Ovary (tissue), 9 donors: ENCODE results near the gene RPL13. TPM values are rescaled to one million over a fixed set of nuclear protein-coding genes. Genes with fewer than 3 reads are reported as not detected.

Source experiments
- DNase-seq, 5 donors: peaks; one replicate each; pipeline ENCODE4 v3.0.0-alpha.2; 2019 to 2020
- H3K27ac ChIP-seq, 2 donors: fragments of 200-600 bp; one replicate each; pipeline versions ENCODE4 v1.5.1 to v1.8.0; 2019 to 2022
- H3K27me3 ChIP-seq: fragments of 200-600 bp; one replicate; pipeline ENCODE4 v1.8.0; 2022
- H3K36me3 ChIP-seq: fragments of 200-600 bp; sonication (generic); one replicate; pipeline ENCODE4 v1.5.1; 2019
- H3K4me1 ChIP-seq: one replicate; pipeline ENCODE4 v1.8.1; 2013; ENCODE audit warnings: mild to moderate bottlenecking, moderate library complexity; ENCODE audit not compliant: insufficient read depth
- H3K4me3 ChIP-seq: fragments of 200-600 bp; sonication (generic); one replicate; pipeline ENCODE4 v1.5.1; 2017
- H3K9me3 ChIP-seq, 2 donors: fragments of 200-600 bp in 1 of 2; sonication (generic) in 1 of 2; one replicate each; pipeline versions ENCODE4 v1.5.1 to v1.8.1; 2013 to 2019; ENCODE audit warnings: mild to moderate bottlenecking in 1 of 2, moderate library complexity in 1 of 2
- EP300 ChIP-seq: sonication (generic); formaldehyde crosslinking; IDR thresholded peaks from one replicate; pipeline ENCODE4 v1.6.1; 2017; ENCODE audit warnings: antibody characterized with exemption
- POLR2A ChIP-seq: fragments of 450-650 bp; IDR thresholded peaks from one replicate; pipeline ENCODE4 v1.6.1; 2017; ENCODE audit warnings: antibody characterized with exemption, mild to moderate bottlenecking, moderate library complexity
- WGBS, 3 donors: extraction: QIAGEN DNeasy Blood & Tissue Kit in 1 of 3; methylation state at CpG; one replicate each; pipeline versions ENCODE4 v1.1.5 to v1.1.7; 2013 to 2017; 5-methylcytosine and 5-hydroxymethylcytosine counted together
- intact Hi-C, 4 donors: fragments of 100-400 bp; cut with DNase I; formaldehyde crosslinking; loops; one replicate each; pipeline versions ENCODE4 v1.11.0 to v1.15.1; 2022 to 2023
- polyA plus RNA-seq, 2 donors: library from polyadenylated mRNA; stranded (reverse); fragments of 200-250 nt in 1 of 2; fragments of 350-450 nt in 1 of 2; fragmentation: Illumina TruSeq in 1 of 2; extraction: RNeasy Lipid Tissue Mini Kit (QIAGEN cat#74804) in 1 of 2; gene quantifications; one replicate each; pipeline ENCODE4 v1.2.3, GENCODE V29; 2013 to 2014
- total RNA-seq, 7 donors: library from RNA; depleted of rRNA in 2 of 7; stranded (reverse); fragments of >200 nt in 2 of 7; fragmentation: NEBNext Ultra II Directional in 3 of 7; extraction: Animal tissue kit (Norgen Biotek cat#: 25700) in 3 of 7; gene quantifications; one replicate each; pipeline versions ENCODE4 v1.1.0 to v1.2.4, GENCODE V29; 2016 to 2023
- TF ChIP-seq, protein P1 (sequence below), 3 donors: fragments of 450-650 bp in 2 of 3; fragments of 200-600 bp in 1 of 3; IDR thresholded peaks; one replicate each; pipeline versions ENCODE4 v1.5.1 to v1.8.0; 2016 to 2022; ENCODE audit warnings: antibody characterized with exemption in 3 of 3, mild to moderate bottlenecking in 1 of 3
- donor health status: DM: no; HTN: no; CAD: no; lungs with moderate emphysema.
- donor health status: DM: no; HTN: no; CAD: no.
- donor health status: Bipolar disorder and iron deficiency.
- donor health status: DM: yes; HTN: yes; CAD: no.
- donor health status: DM: no; HTN: no; CAD: no.
- donor health status: DM: yes; HTN: yes; CAD: no.

RPL13 gene
- total and polyA plus RNA-seq, 9 donors, result 1,317 to 21,366 (median 5,883) TPM

DNA sequence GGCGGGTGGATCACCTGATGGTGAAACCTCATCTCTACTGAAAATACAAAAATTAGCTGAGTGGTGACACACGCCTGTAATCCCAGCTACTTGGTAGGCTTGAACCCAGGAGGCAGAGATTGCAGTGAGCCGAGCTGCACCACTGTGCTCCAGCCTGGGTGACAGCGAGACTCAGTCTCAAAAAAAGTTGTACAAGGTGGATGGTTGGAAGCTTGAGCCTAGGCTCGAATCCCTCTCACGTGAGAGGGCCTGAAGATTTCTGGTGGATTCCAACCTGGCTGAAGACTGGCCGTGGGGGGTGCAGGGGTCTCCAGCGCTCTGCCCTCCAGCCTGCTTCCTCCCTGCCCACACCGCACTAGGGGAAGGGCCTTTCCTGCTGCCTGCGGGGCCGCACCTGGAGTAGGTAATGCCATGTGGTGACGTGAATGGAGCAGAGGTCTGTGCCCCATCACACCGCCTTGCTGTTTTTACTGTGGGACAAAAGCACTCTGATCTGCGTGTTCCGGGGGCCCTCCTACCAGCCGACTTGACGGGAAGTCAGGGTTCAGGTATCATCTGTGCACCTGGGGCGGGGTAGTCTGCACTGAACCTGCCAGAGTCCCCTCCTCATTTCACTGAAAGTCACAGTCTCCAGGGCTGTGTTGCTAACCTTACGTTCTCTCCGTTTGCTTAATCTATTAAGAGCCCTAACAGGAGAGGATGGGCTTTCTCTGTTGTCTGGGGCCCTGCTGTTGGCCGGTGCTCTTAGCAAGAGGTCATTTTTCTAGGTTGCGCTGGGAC lies 4.2 kb downstream of the RPL13 start:
- Histone ChIP-seq H3K4me1 (peaks cover 11% of the 10 kb centered on the region), H3K36me3 (no peaks in the 10 kb centered on the region), H3K27ac (no peak overlapping the region), H3K27me3 (no peaks in the 10 kb centered on the region), H3K9me3 (no peaks in the 10 kb centered on the region), H3K4me3 (no peak overlapping the region)
- TF ChIP-seq EP300 (no peak), POLR2A (no peak)
- TF ChIP-seq, protein P1, sequence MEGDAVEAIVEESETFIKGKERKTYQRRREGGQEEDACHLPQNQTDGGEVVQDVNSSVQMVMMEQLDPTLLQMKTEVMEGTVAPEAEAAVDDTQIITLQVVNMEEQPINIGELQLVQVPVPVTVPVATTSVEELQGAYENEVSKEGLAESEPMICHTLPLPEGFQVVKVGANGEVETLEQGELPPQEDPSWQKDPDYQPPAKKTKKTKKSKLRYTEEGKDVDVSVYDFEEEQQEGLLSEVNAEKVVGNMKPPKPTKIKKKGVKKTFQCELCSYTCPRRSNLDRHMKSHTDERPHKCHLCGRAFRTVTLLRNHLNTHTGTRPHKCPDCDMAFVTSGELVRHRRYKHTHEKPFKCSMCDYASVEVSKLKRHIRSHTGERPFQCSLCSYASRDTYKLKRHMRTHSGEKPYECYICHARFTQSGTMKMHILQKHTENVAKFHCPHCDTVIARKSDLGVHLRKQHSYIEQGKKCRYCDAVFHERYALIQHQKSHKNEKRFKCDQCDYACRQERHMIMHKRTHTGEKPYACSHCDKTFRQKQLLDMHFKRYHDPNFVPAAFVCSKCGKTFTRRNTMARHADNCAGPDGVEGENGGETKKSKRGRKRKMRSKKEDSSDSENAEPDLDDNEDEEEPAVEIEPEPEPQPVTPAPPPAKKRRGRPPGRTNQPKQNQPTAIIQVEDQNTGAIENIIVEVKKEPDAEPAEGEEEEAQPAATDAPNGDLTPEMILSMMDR (IDR thresholded peaks at IDR 0.05), result no peak
- WGBS, 3 donors, result 52 to 61% (median 56%) methylated on average over 22 of the region's 22 CpGs
- peak in 1 of 5 donors; percentile 35 for DNase-seq
- intact Hi-C loops, result loop anchor here in 1 of 4 donors (10.0 kb wide), 1 partner anchor 320 kb away; no protein-coding TSS in a partner anchor

DNA sequence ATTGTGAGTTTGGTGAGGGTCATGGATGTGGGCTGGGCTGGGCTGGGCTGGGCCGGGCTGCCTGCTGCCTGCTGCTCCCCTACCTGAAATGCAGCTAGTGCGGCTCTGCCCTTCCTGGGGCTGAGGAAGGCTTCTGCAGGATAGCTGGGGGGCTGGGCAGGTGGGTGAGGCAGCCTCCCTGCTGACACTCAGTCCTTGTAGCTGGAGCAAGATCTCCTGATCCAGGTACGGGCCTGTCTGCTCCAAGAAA lies 4.7 kb downstream of the RPL13 start:
- H3K27me3 ChIP-seq, result no peaks in the 10 kb centered on the region
- no peak for DNase-seq
- no peaks in the 10 kb centered on the region for H3K9me3 ChIP-seq
- 24 to 31% (median 26%) methylated on average over 3 of the region's 3 CpGs for WGBS, 3 donors
- TF ChIP-seq, protein P1 (IDR thresholded peaks at IDR 0.05), result peak in 1 of 3 donors; percentile 6
- no peak for TF ChIP-seq POLR2A
- TF ChIP-seq EP300, result no peak
- H3K4me1 ChIP-seq, result peaks cover 11% of the 10 kb centered on the region
- no peaks in the 10 kb centered on the region for H3K36me3 ChIP-seq
- no peak overlapping the region for H3K4me3 ChIP-seq
- H3K27ac ChIP-seq, result no peak overlapping the region
- intact Hi-C loops, result loop anchor here in 1 of 4 donors (10.0 kb wide), 1 partner anchor 320 kb away; no protein-coding TSS in a partner anchor

DNA sequence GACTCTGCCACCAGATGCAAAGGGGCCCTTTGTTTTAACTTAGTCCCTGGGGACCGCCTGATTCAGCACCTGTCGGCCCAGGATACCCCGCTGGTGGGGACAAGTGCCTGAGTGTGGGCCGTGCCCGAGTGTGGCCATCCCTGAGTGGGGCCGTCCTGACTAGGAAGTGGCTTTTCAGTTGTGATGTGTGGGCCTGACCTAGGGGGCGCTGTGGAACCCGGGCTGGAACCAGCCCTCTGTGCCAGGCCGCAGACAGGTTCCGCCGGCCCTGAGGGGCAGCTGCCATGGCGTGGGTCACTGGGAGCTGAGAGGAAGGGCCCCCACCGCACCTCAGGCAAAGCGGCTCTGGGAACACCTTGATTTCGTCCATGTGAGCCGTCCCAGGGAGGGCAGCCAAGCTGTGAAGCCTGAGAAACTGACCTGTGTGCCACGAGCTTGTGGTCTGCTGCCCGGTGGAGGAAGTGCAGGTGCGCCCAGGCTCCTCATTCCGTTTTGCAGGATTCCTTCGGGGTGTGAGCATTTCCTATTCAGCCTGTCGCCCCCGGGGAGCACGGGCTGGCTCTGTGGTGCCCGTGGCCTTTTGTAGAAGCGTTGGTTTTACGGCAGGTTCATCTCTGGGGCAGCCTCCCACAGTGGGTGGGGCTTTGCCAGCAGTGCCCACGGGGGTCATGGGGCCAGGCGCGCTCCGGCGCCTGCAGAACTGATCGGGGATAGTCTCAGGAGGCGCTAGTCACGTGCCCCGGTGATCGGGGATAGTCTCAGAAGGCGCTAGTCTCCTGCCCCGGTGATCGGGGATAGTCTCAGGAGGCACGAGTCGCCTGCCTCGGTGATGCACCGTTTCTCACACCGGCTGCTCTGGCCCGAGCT lies 5.3 kb downstream of the RPL13 start:
- DNase-seq, result peak; percentile 30 to 66 (median 59)
- no peak overlapping the region for H3K4me3 ChIP-seq
- intact Hi-C loops, result loop anchor here in 1 of 4 donors (10.0 kb wide), 1 partner anchor 321 kb away; no protein-coding TSS in a partner anchor
- peaks cover 11% of the 10 kb centered on the region for H3K4me1 ChIP-seq
- H3K27me3 ChIP-seq, result no peaks in the 10 kb centered on the region
- H3K9me3 ChIP-seq, result no peaks in the 10 kb centered on the region
- TF ChIP-seq POLR2A (no peak), EP300 (no peak)
- TF ChIP-seq, protein P1 (IDR thresholded peaks at IDR 0.05), result no peak
- 1 to 4% (median 2%) methylated on average over 42 to 46 of the region's 46 CpGs for WGBS, 3 donors
- H3K27ac ChIP-seq, result peak overlapping the region in 1 of 2 donors; percentile 17
- no peaks in the 10 kb centered on the region for H3K36me3 ChIP-seq

DNA sequence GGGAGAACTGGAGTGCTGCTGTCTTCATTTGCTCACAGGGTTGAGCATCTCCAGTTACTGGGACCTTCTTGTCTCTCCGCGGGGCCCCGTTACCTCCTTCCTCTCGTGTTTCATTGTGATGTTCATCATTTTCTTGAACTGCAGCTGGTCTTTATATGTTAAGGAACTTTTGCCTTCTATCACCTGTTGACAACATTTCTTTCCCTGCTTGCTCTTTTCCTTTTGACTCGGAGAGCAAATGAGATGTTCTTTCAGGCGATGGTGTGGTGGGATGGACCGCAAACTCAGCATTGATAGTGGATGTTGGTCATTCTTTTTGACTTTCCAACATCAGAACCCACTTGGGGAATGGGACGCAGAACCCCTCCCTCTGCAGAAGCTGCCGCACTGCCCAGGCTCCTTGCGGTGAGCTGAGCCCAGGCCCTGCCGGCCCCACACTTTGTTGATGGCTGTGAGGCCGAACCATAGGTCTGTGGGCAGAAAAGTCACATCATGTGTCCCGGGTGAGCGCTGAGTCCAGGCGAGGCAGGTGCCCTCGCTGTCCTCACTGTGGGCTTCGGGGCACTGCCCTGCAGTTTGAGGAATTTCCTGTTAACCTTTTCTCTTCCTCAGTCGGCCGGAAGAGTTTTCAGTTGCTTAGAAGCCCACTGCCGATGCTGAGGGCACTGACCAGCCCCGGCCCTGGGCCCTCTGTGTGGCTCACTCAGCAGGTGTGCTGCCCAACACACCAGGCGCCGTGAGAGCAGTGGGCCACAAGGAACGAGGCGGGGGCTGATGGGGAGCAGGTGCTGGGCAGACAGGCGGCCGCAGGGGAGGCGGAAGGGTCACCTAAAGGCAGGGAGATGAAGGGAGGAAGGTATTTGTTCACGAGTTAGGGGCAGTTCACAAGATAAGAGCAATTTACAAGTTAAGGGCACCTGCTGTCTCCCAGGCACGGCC lies 7.4 kb downstream of the RPL13 start:
- WGBS, 3 donors, result 68 to 71% (median 68%) methylated on average over 30 of the region's 30 CpGs
- intact Hi-C loops, result loop anchor here in 1 of 4 donors (10.0 kb wide), 1 partner anchor 323 kb away; no protein-coding TSS in a partner anchor
- no peaks in the 10 kb centered on the region for H3K36me3 ChIP-seq
- no peak for TF ChIP-seq EP300
- no peak overlapping the region for H3K27ac ChIP-seq
- H3K4me3 ChIP-seq, result no peak overlapping the region
- no peaks in the 10 kb centered on the region for H3K9me3 ChIP-seq
- H3K4me1 ChIP-seq, result peaks cover 5% of the 10 kb centered on the region
- H3K27me3 ChIP-seq, result no peaks in the 10 kb centered on the region
- DNase-seq, result no peak
